ENCODE data around the gene SEC14L6.

DNA sequence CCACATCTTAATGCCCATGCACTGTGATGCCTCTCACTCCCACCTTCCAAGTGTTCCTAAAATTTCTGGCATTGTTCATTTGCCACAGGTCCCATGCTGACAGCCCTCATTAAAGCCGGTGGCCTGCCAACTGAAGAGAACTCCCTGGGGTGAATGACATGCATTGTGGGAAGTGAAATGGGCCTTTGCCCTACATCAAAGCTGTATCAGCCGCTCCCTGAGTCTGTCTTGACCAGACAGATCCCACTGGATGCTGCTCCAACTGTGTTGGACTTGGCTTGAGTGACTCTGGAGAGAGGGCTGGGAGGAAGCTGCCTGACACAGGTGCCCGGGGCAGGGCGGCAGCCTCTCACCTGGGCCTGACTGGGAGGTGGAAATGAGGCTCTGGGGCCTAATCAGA, 32.3 kb downstream of the SEC14L6 start:
- TF ChIP-seq, protein P1, sequence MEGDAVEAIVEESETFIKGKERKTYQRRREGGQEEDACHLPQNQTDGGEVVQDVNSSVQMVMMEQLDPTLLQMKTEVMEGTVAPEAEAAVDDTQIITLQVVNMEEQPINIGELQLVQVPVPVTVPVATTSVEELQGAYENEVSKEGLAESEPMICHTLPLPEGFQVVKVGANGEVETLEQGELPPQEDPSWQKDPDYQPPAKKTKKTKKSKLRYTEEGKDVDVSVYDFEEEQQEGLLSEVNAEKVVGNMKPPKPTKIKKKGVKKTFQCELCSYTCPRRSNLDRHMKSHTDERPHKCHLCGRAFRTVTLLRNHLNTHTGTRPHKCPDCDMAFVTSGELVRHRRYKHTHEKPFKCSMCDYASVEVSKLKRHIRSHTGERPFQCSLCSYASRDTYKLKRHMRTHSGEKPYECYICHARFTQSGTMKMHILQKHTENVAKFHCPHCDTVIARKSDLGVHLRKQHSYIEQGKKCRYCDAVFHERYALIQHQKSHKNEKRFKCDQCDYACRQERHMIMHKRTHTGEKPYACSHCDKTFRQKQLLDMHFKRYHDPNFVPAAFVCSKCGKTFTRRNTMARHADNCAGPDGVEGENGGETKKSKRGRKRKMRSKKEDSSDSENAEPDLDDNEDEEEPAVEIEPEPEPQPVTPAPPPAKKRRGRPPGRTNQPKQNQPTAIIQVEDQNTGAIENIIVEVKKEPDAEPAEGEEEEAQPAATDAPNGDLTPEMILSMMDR (IDR thresholded peaks at IDR 0.05), result no peak
- no peak for TF ChIP-seq POLR2A (IDR thresholded peaks at IDR 0.05)
